ENCODE results near the gene SCGB1C2. TPM values are rescaled to one million over a fixed set of nuclear protein-coding genes. Genes with fewer than 3 reads are reported as not detected.
A peak's percentile ranks its signal among the peaks of the same experiment; 100 is the strongest.

Gene SCGB1C2
- total RNA-seq, 1 experiment from 2014 or later, result not detected

GRCh38 chr17:164303-165235, 27.2 kb downstream of the SCGB1C2 start:
- Histone ChIP-seq H3K9me3 (ENCODE audit: control insufficient read depth, low read depth, low read length) (no peaks in the 10 kb centered on the region), H4K91ac (ENCODE audit: insufficient read length, low read depth, low read length) (no peak overlapping the region), H3K27ac (ENCODE audit: insufficient read length, low read depth, low read length) (no peak overlapping the region), H2BK5ac (ENCODE audit: insufficient read length, low read length) (no peak overlapping the region), H4K8ac (replicated peaks; ENCODE audit: insufficient read length, low read depth, low read length) (no peak overlapping the region), H4K5ac (ENCODE audit: insufficient read length, low read depth, low read length) (no peak overlapping the region), H3K79me2 (ENCODE audit: insufficient read depth, low read length) (no peaks in the 10 kb centered on the region), H3T11ph (ENCODE audit: low read length) (no peak overlapping the region), H2BK12ac (ENCODE audit: insufficient read length, low read depth, low read length) (no peak overlapping the region), H3K14ac (ENCODE audit: insufficient read depth, low read length) (no peak overlapping the region), H2BK20ac (ENCODE audit: low read depth, low read length, poor library complexity, severe bottlenecking) (no peak overlapping the region), H2AK5ac (ENCODE audit: insufficient read length, low read length) (no peak overlapping the region), H3K27me3 (ENCODE audit: insufficient read depth, low read length) (no peaks in the 10 kb centered on the region), H3K18ac (ENCODE audit: insufficient read length, low read depth, low read length) (no peak overlapping the region), H3K23ac (ENCODE audit: insufficient read length, low read depth, low read length) (no peak overlapping the region), H3K4me2 (ENCODE audit: insufficient read depth, insufficient read length, low read length) (no peak overlapping the region), H3K56ac (ENCODE audit: insufficient read length, low read depth, low read length) (no peak overlapping the region), H2BK120ac (ENCODE audit: low read depth, low read length, poor library complexity, severe bottlenecking) (no peak overlapping the region), H3K79me1 (ENCODE audit: insufficient read depth, low read depth, low read length, poor library complexity, severe bottlenecking) (no peaks in the 10 kb centered on the region), H3K4ac (ENCODE audit: low read depth, low read length) (no peak overlapping the region), H2BK15ac (ENCODE audit: low read depth, low read length) (no peak overlapping the region; the same call in 1 of the 2 replicates), H3K23me2 (ENCODE audit: insufficient read length, low read depth, low read length, poor library complexity, severe bottlenecking) (no peaks in the 10 kb centered on the region), H3K4me1 (ENCODE audit: insufficient read depth, low read length) (no peaks in the 10 kb centered on the region), H3K9ac (ENCODE audit: extremely low read depth, insufficient read length, low read length) (no peak overlapping the region), H4K20me1 (ENCODE audit: control insufficient read depth, insufficient read depth, insufficient read length) (no peaks in the 10 kb centered on the region), H2AFZ (ENCODE audit: low read length) (no peak overlapping the region)
- Mint-ChIP-seq H3K36me3 (ENCODE audit: insufficient read depth in 1 of 3, low read depth in 3 of 3) (no peaks in the 10 kb centered on the region), H3K4me3 (no peak overlapping the region), H3K27me3 (ENCODE audit: low read depth) (no peaks in the 10 kb centered on the region; the same call in none of the 2 replicates), H3K9me3 (no peaks in the 10 kb centered on the region; a peak in 1 of 5 replicates), H3K4me1 (peaks cover 2 to 4% of the 10 kb centered on the region in 2 experiments; a peak in 2 of 4 replicates), H3K27ac (peak overlapping the region in 2 of 3 experiments; percentile 42 to 43; a peak in 2 of 7 replicates)
- peak; percentile 72 for DNase-seq
- no CpG with 5 or more reads among the region's 16 CpGs for WGBS (ENCODE audit: extremely low coverage, insufficient read length, low lambda C conversion rate)
- peak; percentile 73 for TF ChIP-seq CTCF (conservative IDR thresholded peaks at IDR 0.05)
